Measurements from ENCODE around the gene CDK18. TPM values are rescaled to one million over a fixed set of nuclear protein-coding genes. Genes with fewer than 3 reads are reported as not detected.

Gene CDK18
- total RNA-seq, 2 experiments from 2014 or later: 3.6 to 4.1 TPM

Other genes with a start within 250 kb of the CDK18 start
- 10 to 100 TPM; 11.2 to 12.2 TPM for gene NUAK2, start 182.9 kb upstream of the CDK18 start, total RNA-seq
- gene KLHDC8A, start 147.7 kb upstream of the CDK18 start, total RNA-seq: not detected
- gene LEMD1, start 82.6 kb upstream of the CDK18 start, total RNA-seq: under 1 TPM in 1 of 2 experiments, not detected in 1; 0.79 TPM
- under 1 TPM; 0.14 to 0.30 TPM for gene BLACAT1, start 48.6 kb upstream of the CDK18 start, total RNA-seq
- 10 to 100 TPM; 60.5 to 62.4 TPM for gene ELK4, start 127.3 kb downstream of the CDK18 start, total RNA-seq
- under 1 TPM; 0.15 to 0.26 TPM for gene SLC45A3, start 175.8 kb downstream of the CDK18 start, total RNA-seq
- gene NUCKS1, start 245.5 kb downstream of the CDK18 start, total RNA-seq: 100 to 1,000 TPM; 215 to 218 TPM